SJCRH30 (cell line): ENCODE results near the gene COL27A1. TPM values are rescaled to one million over a fixed set of nuclear protein-coding genes. Genes with fewer than 3 reads are reported as not detected.

ENCODE experiments used
- DNase-seq, 2 experiments: peaks; one replicate each; pipeline ENCODE4 v3.0.0-alpha.2; 2015 to 2020
- H3K27ac ChIP-seq: fragments of 250-450 bp; sonication (Bioruptor Pico); 2 replicates; pipeline ENCODE4 v1.5.1; 2020; ENCODE audit warnings: mild to moderate bottlenecking, moderate library complexity
- H3K27me3 ChIP-seq: fragments of 250-450 bp; sonication (Bioruptor Pico); 2 replicates; pipeline ENCODE4 v1.5.1; 2020; ENCODE audit warnings: mild to moderate bottlenecking, moderate library complexity
- H3K36me3 ChIP-seq: fragments of 250-450 bp; sonication (Bioruptor Pico); 2 replicates; pipeline ENCODE4 v1.5.1; 2020; ENCODE audit warnings: mild to moderate bottlenecking, moderate library complexity
- H3K4me1 ChIP-seq: fragments of 250-450 bp; sonication (Bioruptor Pico); 2 replicates; pipeline ENCODE4 v1.5.1; 2020; ENCODE audit warnings: mild to moderate bottlenecking, moderate library complexity
- H3K4me3 ChIP-seq: fragments of 250-450 bp; sonication (Bioruptor Pico); 2 replicates; pipeline ENCODE4 v1.5.1; 2020; ENCODE audit warnings: mild to moderate bottlenecking, moderate library complexity
- H3K9me3 ChIP-seq: fragments of 250-450 bp; sonication (Bioruptor Pico); replicated peaks from 2 replicates; pipeline ENCODE4 v1.5.1; 2020; ENCODE audit warnings: mild to moderate bottlenecking, moderate library complexity
- total RNA-seq: library from RNA; depleted of rRNA; stranded (reverse); fragments of >200 nt; shearing (Covaris generic); gene quantifications from 2 replicates; pipeline ENCODE4 v1.2.3, GENCODE V29; 2014

COL27A1 gene
- total RNA-seq, 1 experiment from 2014 or later: 18.6 TPM

GRCh38 chr9:114301798-114302565 is 146.6 kb downstream of the COL27A1 start:
- Histone ChIP-seq H3K27me3 (no peaks in the 10 kb centered on the region), H3K36me3 (peaks cover 15% of the 10 kb centered on the region), H3K27ac (no peak overlapping the region), H3K9me3 (0 out of 2 replicates have a peak, but pooled peaks cover 2% of the 10 kb centered on the region), H3K4me3 (no peak overlapping the region), H3K4me1 (no peaks in the 10 kb centered on the region)
- DNase-seq: no peak

- no peak for DNase-seq
- H3K4me1 ChIP-seq: no peaks in the 10 kb centered on the region
- no peak overlapping the region for H3K27ac ChIP-seq
- no peak overlapping the region for H3K4me3 ChIP-seq
- H3K27me3 ChIP-seq: no peaks in the 10 kb centered on the region
- no peaks in the 10 kb centered on the region for H3K9me3 ChIP-seq
- peaks cover 7% of the 10 kb centered on the region for H3K36me3 ChIP-seq
These were observed 147.4 kb downstream of the COL27A1 start for GRCh38 chr9:114302727-114303126.

GRCh38 chr9:114303571-114303970 is 148.2 kb downstream of the COL27A1 start:
- DNase-seq: no peak
- Histone ChIP-seq H3K4me3 (no peak overlapping the region), H3K27ac (no peak overlapping the region), H3K9me3 (no peaks in the 10 kb centered on the region), H3K27me3 (no peaks in the 10 kb centered on the region), H3K4me1 (no peaks in the 10 kb centered on the region), H3K36me3 (no peaks in the 10 kb centered on the region; the same call in 1 of the 2 replicates)

DNA sequence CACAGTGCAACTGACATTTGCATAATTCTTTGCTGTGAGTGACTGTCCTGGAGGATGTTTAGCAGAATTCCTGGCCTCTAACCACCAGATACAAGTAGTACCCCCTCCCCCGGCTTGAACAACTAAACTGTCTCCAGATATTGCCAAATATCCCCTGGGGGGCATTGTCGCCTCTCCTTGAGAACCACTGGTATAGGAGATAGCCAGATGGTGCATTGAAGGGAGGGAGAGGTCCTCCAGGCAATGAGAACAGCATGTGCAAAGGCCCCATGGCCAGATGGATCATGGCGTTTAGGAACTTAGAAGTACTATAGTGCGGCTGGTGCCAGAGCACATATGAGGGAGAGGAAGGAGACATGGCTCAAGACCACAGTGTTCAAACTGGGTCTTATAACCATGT is 148.6 kb downstream of the COL27A1 start:
- Histone ChIP-seq H3K27ac (no peak overlapping the region), H3K27me3 (no peaks in the 10 kb centered on the region), H3K36me3 (no peaks in the 10 kb centered on the region; the same call in 1 of the 2 replicates), H3K4me3 (no peak overlapping the region), H3K4me1 (no peaks in the 10 kb centered on the region), H3K9me3 (no peaks in the 10 kb centered on the region)
- DNase-seq: no peak

GRCh38 chr9:114304416-114305188 is 149.3 kb downstream of the COL27A1 start:
- Histone ChIP-seq H3K4me3 (no peak overlapping the region), H3K36me3 (no peaks in the 10 kb centered on the region; the same call in 1 of the 2 replicates), H3K4me1 (no peaks in the 10 kb centered on the region), H3K9me3 (no peaks in the 10 kb centered on the region), H3K27me3 (no peaks in the 10 kb centered on the region), H3K27ac (no peak overlapping the region)
- DNase-seq: no peak

GRCh38 chr9:114307899-114308267 is 152.5 kb downstream of the COL27A1 start:
- Histone ChIP-seq H3K27me3 (no peaks in the 10 kb centered on the region), H3K4me3 (no peak overlapping the region), H3K27ac (no peak overlapping the region), H3K36me3 (0 out of 2 replicates have a peak, but pooled peaks cover 4% of the 10 kb centered on the region), H3K4me1 (no peaks in the 10 kb centered on the region), H3K9me3 (no peaks in the 10 kb centered on the region)
- no peak for DNase-seq

DNA sequence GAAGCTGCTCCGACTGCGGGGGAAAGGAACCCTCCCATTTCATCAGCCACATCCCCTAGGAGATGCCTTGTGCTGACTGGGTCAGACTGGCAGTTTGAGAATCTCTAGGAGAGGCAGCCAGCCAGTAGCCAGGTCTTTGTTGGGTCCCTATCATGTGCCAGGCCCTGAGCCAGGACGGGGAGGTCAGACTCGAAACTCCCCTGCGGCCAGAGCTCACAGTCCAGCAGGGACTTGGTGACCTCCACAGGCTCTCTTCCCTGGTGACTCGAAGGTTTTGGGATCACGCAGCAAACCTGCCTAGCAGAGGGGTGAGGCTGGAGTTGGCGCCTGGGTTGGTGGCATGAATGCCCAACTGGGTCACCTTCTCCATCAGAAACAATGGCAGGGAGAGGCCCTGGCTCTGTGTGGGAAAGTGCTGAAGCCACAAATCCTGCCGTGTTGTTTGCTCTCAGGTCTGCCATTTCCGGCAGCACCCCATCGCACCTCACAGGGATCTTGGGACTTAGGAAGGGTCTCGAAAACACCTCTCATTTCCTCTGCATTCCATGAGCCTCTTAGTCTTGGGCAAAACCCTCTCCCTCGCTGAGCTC is 153.1 kb downstream of the COL27A1 start:
- Histone ChIP-seq H3K27me3 (no peaks in the 10 kb centered on the region), H3K27ac (no peak overlapping the region), H3K4me1 (no peaks in the 10 kb centered on the region), H3K4me3 (no peak overlapping the region), H3K36me3 (0 out of 2 replicates have a peak, but pooled peaks cover 4% of the 10 kb centered on the region), H3K9me3 (no peaks in the 10 kb centered on the region)
- no peak for DNase-seq

- Histone ChIP-seq H3K27ac (no peak overlapping the region), H3K27me3 (no peaks in the 10 kb centered on the region), H3K4me3 (no peak overlapping the region), H3K4me1 (no peaks in the 10 kb centered on the region), H3K9me3 (no peaks in the 10 kb centered on the region), H3K36me3 (0 out of 2 replicates have a peak, but pooled peaks cover 4% of the 10 kb centered on the region)
- no peak for DNase-seq
These were observed 153.8 kb downstream of the COL27A1 start for GRCh38 chr9:114309096-114309495.

- H3K27me3 ChIP-seq: no peaks in the 10 kb centered on the region
- 0 out of 2 replicates have a peak, but pooled peaks cover 4% of the 10 kb centered on the region for H3K36me3 ChIP-seq
- H3K4me3 ChIP-seq: no peak overlapping the region
- H3K4me1 ChIP-seq: no peaks in the 10 kb centered on the region
- H3K27ac ChIP-seq: no peak overlapping the region
- DNase-seq: no peak
- H3K9me3 ChIP-seq: no peaks in the 10 kb centered on the region
These were observed 155.4 kb downstream of the COL27A1 start for GRCh38 chr9:114310471-114311450.

GRCh38 chr9:114311571-114312512 is 156.5 kb downstream of the COL27A1 start:
- Histone ChIP-seq H3K9me3 (no peaks in the 10 kb centered on the region), H3K36me3 (0 out of 2 replicates have a peak, but pooled peaks cover 4% of the 10 kb centered on the region), H3K27me3 (no peaks in the 10 kb centered on the region), H3K4me1 (no peaks in the 10 kb centered on the region), H3K4me3 (no peak overlapping the region), H3K27ac (no peak overlapping the region)
- no peak for DNase-seq

- Histone ChIP-seq H3K9me3 (no peaks in the 10 kb centered on the region), H3K27ac (no peak overlapping the region), H3K4me1 (no peaks in the 10 kb centered on the region), H3K36me3 (0 out of 2 replicates have a peak, but pooled peaks cover 4% of the 10 kb centered on the region), H3K27me3 (no peaks in the 10 kb centered on the region; the same call in 1 of the 2 replicates), H3K4me3 (no peak overlapping the region)
- DNase-seq: no peak
These were observed 157.2 kb downstream of the COL27A1 start for GRCh38 chr9:114312513-114312875.

GRCh38 chr9:114313186-114313585 is 157.8 kb downstream of the COL27A1 start:
- H3K4me3 ChIP-seq: no peak overlapping the region
- H3K27ac ChIP-seq: no peak overlapping the region
- H3K36me3 ChIP-seq: 0 out of 2 replicates have a peak, but pooled peaks cover 4% of the 10 kb centered on the region
- no peak for DNase-seq
- no peaks in the 10 kb centered on the region; the same call in 1 of the 2 replicates for H3K27me3 ChIP-seq
- no peaks in the 10 kb centered on the region for H3K9me3 ChIP-seq
- no peaks in the 10 kb centered on the region for H3K4me1 ChIP-seq

DNA sequence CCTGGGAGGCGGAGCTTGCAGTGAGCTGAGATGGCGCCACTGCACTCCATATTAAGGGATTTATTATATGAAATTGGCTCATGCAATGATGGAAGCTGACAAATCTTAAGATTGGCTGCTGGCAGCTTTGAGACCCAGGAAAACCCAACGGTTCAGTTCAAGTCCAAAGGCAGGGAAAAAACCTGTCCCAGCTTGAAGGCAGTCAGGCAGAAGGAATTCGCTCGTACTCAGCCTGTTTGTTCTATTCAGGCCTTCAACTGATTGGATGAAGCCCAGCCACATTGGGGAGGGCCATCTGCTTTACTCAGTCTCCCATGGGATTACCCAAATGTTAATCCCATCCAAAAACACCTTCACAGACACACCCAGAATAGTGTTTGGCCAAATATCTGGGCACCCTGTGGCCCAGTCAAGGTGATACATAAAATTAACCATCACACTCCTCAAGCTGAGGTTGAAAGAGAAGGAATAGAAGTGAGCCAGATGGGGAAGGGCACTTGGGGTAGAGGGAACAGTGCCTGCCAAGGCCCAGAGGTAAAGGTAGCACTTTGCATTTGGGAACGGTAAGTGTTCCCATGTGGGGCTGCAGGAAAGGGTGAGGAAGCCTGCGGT is 159.0 kb downstream of the COL27A1 start:
- H3K4me3 ChIP-seq: no peak overlapping the region
- H3K36me3 ChIP-seq: 0 out of 2 replicates have a peak, but pooled peaks cover 4% of the 10 kb centered on the region
- no peak for DNase-seq
- no peaks in the 10 kb centered on the region; the same call in 1 of the 2 replicates for H3K27me3 ChIP-seq
- no peaks in the 10 kb centered on the region for H3K9me3 ChIP-seq
- no peaks in the 10 kb centered on the region for H3K4me1 ChIP-seq
- H3K27ac ChIP-seq: no peak overlapping the region
